Mucosa of descending colon (tissue), 3 donors: ENCODE results near the gene SLC25A21. TPM values are rescaled to one million over a fixed set of nuclear protein-coding genes. Genes with fewer than 3 reads are reported as not detected.

Experiments
- ATAC-seq: fragments of 200-7000 bp; cut with Tn5 transposase; one replicate; pipeline ENCODE4 v1.9.1; 2020; ENCODE audit warnings: mild to moderate bottlenecking, moderate library complexity
- DNase-seq, 3 donors: peaks; one replicate each; pipeline ENCODE4 v3.0.0-alpha.2; 2020
- H3K36me3 ChIP-seq: fragments of 200-600 bp; one replicate; pipeline ENCODE4 v1.8.0; 2021; ENCODE audit warnings: low read depth, mild to moderate bottlenecking
- H3K4me1 ChIP-seq: fragments of 200-600 bp; one replicate; pipeline ENCODE4 v1.8.0; 2021; ENCODE audit warnings: low read depth, mild to moderate bottlenecking
- H3K4me3 ChIP-seq: fragments of 200-600 bp; one replicate; pipeline ENCODE4 v1.8.0; 2021; ENCODE audit warnings: mild to moderate bottlenecking
- H3K9me3 ChIP-seq: fragments of 200-600 bp; one replicate; pipeline ENCODE4 v1.8.0; 2021; ENCODE audit warnings: mild to moderate bottlenecking
- intact Hi-C, 2 donors: fragments of 100-400 bp; cut with DNase I in 1 of 2; cut with micrococcal nuclease in 1 of 2; formaldehyde crosslinking; loops; one replicate each; pipeline versions ENCODE4 v1.11.0 to v1.11.1; 2022; cut with DNase I, micrococcal nuclease
- total RNA-seq, 3 donors: library from RNA; stranded (reverse); fragmentation: NEBNext Ultra II Directional in 2 of 3; extraction: Animal tissue kit (Norgen Biotek cat#: 25700) in 2 of 3; gene quantifications; one replicate each; pipeline versions ENCODE4 v1.2.1 to v1.2.4, GENCODE V29; 2021 to 2023
- TF ChIP-seq, protein P1 (sequence below): fragments of 200-600 bp; IDR thresholded peaks from one replicate; pipeline ENCODE4 v1.8.0; 2022; ENCODE audit warnings: antibody characterized with exemption, mild to moderate bottlenecking
- donor health status: DM: no; HTN: no; CAD: no; lungs with moderate emphysema.
- donor health status: DM: no; HTN: no; CAD: no.
- donor health status: DM: no; HTN: yes; CAD: no.

Gene SLC25A21
- total RNA-seq, 3 donors from 2014 or later, result 0.31 to 1.4 (median 0.61) TPM

DNA sequence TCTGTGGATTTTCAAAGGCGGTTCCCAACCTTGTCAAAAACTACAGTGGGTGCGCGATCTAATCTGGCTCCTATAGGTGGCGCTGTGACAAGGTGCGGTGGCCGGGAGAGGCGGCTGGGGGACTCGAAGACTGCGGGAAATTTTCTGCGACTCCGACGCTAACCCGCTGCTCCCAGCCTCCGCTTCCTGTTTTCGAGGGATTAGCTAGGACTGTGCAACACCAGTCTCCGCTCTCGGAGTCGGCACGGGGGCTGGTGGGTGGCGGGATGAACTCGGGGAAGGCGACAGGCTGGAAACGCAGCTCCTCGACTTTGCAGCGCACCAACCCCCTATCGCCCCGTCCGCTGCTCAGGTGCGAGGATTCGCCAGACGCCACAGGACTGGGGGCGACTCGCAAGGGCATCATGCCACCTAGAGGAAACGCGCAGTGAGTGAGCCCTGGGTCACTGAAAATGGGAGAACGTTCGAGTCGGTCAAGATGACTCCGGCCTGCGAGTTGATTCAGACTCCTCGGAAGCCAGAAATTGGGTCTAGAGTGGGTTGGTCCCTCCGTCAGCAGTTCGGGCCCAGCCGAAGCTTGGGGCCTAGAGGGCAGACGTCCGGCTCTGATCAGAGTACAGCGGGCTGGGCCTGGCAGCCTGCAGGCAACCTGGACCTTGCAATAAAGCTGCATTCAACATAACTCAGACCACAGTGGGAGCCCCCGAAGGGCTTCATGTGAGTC is 516.3 kb downstream of the SLC25A21 start:
- intact Hi-C loops, result no loop called here
- Histone ChIP-seq H3K36me3 (no peaks in the 10 kb centered on the region), H3K4me3 (no peak overlapping the region), H3K9me3 (no peaks in the 10 kb centered on the region), H3K4me1 (peaks cover 36% of the 10 kb centered on the region)
- ATAC-seq (peak; percentile 74), DNase-seq (peak in 2 of 3 donors; percentile 54 to 55)
- TF ChIP-seq, protein P1, sequence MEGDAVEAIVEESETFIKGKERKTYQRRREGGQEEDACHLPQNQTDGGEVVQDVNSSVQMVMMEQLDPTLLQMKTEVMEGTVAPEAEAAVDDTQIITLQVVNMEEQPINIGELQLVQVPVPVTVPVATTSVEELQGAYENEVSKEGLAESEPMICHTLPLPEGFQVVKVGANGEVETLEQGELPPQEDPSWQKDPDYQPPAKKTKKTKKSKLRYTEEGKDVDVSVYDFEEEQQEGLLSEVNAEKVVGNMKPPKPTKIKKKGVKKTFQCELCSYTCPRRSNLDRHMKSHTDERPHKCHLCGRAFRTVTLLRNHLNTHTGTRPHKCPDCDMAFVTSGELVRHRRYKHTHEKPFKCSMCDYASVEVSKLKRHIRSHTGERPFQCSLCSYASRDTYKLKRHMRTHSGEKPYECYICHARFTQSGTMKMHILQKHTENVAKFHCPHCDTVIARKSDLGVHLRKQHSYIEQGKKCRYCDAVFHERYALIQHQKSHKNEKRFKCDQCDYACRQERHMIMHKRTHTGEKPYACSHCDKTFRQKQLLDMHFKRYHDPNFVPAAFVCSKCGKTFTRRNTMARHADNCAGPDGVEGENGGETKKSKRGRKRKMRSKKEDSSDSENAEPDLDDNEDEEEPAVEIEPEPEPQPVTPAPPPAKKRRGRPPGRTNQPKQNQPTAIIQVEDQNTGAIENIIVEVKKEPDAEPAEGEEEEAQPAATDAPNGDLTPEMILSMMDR, result peak; percentile 26

DNA sequence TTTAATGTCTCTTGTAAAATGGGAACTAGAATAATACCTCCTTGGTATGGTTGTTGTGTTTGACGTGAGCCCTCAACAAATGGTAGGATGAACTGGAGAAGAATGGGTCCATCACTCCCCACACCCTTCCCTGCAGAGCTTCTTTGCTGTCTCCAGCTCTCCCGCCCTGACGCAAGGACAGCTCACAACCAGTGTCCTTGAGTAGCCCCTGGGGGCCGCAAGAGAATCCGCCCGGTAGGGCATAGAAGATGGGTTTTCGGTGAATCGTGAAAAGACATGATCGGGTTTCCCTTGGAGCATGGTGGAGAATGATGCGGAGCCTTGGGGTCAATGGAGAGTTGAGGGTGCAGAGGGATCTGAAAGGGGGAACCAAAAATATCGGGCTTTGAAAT is 516.8 kb downstream of the SLC25A21 start:
- TF ChIP-seq, protein P1, result no peak
- no peaks in the 10 kb centered on the region for H3K36me3 ChIP-seq
- H3K4me1 ChIP-seq, result peaks cover 33% of the 10 kb centered on the region
- intact Hi-C loops, result no loop called here
- ATAC-seq (no peak), DNase-seq (no peak)
- H3K4me3 ChIP-seq, result no peak overlapping the region
- no peaks in the 10 kb centered on the region for H3K9me3 ChIP-seq

DNA sequence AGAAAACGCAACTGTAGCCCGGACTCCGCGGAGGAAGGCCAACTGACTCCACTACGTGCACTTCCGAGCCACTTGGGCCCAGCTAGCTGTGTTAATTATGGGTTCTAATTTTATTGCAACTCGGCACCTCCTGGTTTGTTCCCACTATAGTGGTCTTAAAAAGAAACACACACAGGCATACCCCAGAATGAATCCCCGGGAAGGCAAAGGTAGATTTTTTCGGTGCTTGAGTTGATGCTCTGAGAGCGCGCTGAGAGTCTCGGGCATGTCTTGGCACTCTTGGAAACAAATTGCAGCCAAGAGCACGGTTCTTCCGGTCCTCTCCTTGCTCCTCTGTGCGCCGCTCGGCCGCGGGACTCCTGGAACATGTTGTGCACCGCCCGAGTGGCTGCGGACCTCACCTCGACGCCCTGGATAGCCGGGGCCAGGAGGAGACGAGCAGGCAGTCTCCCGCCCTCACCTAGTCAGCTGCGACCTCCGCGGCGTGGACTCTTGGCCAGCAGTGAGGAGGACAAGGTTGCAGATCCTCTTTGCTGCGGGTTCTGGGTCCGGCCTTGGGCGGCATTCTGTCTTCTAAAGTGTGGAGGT is 517.5 kb downstream of the SLC25A21 start:
- Histone ChIP-seq H3K36me3 (no peaks in the 10 kb centered on the region), H3K4me3 (no peak overlapping the region), H3K9me3 (no peaks in the 10 kb centered on the region), H3K4me1 (peaks cover 33% of the 10 kb centered on the region)
- intact Hi-C loops, result no loop called here
- TF ChIP-seq, protein P1, result no peak
- no peak for ATAC-seq
- DNase-seq, result no peak

DNA sequence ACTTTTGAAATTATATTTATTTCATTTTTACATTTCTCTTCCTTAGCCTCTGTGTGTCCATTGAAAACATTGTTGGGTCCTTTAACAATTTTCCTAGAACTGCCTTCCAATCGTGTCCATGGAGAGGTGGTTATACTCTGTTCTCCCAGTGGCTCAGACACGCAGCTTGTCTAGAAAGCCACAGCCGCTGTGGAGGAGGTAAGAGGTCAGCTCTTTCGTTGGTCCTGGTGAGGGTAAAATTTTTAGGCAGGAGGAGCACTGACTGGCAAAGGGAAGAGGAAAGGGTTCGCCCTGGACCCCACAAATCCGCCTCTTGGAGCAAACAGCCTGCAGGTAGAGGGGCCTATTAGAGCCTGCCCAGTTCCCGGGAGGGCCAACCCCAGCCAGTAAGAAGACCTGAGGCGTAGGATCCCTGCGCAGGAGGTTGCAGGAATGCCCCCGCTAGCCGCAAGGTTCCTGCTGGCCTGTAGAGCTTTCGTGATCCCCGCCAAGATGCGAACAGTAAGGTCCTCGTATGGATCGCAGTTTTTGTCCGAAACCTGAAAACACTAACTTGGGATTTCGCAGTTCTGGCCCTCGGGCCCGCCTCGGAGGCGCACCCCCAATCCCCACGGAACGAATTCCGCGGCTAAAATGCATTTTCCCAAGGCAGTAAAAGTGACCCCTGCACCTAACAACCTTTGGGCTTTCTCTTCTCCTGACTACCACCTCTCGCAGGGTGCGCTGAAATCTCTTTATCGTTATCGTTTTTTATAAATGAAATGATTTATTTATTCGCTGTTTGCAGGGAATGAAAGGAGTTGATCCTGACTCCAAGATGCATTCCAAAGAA is 518.2 kb downstream of the SLC25A21 start:
- ATAC-seq (no peak), DNase-seq (no peak)
- TF ChIP-seq, protein P1, result no peak
- Histone ChIP-seq H3K9me3 (no peaks in the 10 kb centered on the region), H3K4me3 (no peak overlapping the region), H3K4me1 (peaks cover 33% of the 10 kb centered on the region), H3K36me3 (no peaks in the 10 kb centered on the region)
- intact Hi-C loops, result no loop called here

DNA sequence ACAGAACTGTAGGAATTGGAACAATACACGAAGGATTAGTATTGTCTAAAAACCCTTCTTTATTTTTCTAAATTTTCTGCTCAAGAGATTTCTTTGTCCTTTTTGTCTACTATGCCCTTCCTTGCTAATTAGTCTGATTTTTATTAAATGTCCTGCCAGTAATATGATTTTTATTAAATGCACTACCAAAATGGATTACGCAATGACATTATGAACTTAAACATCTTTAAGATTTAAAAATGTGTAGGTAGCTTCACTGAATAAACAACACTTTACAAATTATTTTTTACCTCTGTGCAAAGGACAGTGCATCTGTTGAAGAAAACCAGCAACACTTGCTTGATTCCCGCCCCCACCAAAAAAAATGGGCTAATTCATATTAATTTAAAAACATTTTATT is 519.0 kb downstream of the SLC25A21 start:
- H3K4me1 ChIP-seq, result peaks cover 27% of the 10 kb centered on the region
- no peaks in the 10 kb centered on the region for H3K36me3 ChIP-seq
- ATAC-seq, result no peak
- no peaks in the 10 kb centered on the region for H3K9me3 ChIP-seq
- intact Hi-C loops, result no loop called here
- TF ChIP-seq, protein P1, result no peak
- H3K4me3 ChIP-seq, result no peak overlapping the region
- no peak for DNase-seq
